ENCODE measurements around the gene SLC51A.
A peak's percentile ranks its signal among the peaks of the same experiment; 100 is the strongest.
"Not testable (repeated sequence)": the region's sequence is repeated elsewhere in the genome, so short reads cannot be mapped to it uniquely, and the experiment has no call there.

SLC51A gene

DNA sequence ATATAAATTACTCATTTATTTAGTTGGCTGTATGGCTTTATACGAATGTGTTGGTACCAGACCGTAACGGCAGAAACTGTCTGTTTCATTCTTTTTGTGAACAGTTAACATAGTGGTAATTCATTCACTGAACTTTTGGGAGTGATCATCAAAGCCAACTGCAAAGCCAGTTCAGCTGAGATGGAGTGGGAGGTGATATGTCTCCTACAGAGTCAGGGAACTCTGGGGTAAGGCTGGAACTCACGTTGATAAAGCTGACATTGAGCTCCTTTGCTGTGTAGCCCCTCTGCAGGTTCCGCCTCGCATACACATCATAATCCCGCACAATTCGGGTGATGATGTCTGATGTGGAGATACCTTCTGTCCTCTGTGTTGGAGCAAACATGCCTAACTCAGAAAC, 25.4 kb downstream of the SLC51A start:
- TF ChIP-seq, protein P1, sequence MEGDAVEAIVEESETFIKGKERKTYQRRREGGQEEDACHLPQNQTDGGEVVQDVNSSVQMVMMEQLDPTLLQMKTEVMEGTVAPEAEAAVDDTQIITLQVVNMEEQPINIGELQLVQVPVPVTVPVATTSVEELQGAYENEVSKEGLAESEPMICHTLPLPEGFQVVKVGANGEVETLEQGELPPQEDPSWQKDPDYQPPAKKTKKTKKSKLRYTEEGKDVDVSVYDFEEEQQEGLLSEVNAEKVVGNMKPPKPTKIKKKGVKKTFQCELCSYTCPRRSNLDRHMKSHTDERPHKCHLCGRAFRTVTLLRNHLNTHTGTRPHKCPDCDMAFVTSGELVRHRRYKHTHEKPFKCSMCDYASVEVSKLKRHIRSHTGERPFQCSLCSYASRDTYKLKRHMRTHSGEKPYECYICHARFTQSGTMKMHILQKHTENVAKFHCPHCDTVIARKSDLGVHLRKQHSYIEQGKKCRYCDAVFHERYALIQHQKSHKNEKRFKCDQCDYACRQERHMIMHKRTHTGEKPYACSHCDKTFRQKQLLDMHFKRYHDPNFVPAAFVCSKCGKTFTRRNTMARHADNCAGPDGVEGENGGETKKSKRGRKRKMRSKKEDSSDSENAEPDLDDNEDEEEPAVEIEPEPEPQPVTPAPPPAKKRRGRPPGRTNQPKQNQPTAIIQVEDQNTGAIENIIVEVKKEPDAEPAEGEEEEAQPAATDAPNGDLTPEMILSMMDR (IDR thresholded peaks at IDR 0.05; ENCODE audit: insufficient read depth, low read depth, low read length, missing control alignments): no peak
- no peak overlapping the region for H3K4me3 ChIP-seq (ENCODE audit: low read depth, low read length)
- no peak for DNase-seq (ENCODE audit: low read depth)

DNA sequence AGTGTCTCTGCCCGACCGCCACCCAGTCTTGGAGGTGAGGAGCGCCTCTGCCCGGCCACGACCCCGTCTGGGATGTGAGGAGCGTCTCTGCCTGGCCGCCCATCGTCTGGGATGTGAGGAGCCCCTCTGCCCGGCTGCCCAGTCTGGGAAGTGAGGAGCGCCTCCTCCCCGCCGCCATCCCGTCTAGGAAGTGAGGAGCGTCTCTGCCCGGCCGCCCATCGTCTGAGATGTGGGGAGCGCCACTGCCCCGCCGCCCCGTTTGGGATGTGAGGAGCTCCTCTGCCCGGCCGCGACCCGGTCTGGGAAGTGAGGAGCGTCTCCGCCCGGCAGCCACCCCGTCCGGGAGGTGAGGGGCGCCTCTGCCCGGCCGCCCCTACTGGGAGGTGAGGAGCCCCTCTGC, 27.8 kb downstream of the SLC51A start:
- H3K4me3 ChIP-seq (ENCODE audit: low read depth, low read length); DNase-seq (ENCODE audit: low read depth): not testable (repeated sequence)

DNA sequence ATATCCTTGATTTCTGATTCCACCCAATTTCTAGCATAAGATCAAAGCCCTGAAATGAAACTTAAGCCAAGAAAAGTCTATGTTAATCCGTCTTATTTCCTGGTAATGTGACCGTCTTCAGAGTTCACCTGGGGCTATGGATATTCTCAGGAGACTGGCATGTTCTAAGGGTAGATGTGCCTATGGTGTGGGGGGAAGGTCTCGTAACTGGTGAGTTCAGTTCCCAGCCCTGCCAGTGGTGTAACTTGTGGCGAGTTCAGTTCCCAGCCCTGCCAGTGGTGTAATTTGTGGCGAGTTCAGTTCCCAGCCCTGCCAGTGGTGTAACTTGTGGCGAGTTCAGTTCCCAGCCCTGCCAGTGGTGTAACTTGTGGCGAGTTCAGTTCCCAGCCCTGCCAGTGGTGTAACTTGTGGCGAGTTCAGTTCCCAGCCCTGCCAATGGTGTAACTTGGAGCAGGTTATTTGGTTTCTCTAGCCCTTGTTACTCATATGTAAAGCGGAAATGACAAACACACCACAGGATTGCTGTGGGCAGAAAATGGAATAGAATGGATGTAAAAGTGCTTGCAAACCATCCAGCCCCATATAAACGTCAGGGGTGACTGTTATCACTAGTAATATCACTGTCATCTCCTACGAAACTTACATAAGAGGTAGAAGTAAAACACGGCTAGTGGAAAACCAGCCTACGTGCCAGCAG, 30.4 kb downstream of the SLC51A start:
- no peak overlapping the region for H3K4me3 ChIP-seq (ENCODE audit: low read depth, low read length)
- DNase-seq (ENCODE audit: low read depth): no peak
- TF ChIP-seq, protein P1 (IDR thresholded peaks at IDR 0.05; ENCODE audit: insufficient read depth, low read depth, low read length, missing control alignments): no peak

DNA sequence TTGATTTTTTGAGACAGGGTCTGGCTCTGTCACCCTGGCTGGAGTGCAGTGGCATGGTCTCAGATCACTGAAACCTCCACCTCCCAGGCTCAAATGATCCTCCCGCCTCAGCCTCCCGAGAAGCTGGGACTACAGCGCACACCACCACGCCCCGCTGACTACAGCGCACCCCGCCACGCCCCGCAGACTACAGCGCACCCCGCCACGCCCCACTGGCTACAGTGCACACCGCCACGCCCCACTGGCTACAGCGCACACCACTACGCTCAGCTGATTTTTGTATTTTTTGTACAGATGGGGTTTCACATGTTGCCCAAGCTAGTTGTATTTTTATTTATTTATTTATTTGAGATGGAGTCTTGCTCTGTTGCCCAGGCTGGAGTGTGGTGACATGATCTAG, 35.6 kb downstream of the SLC51A start:
- DNase-seq (ENCODE audit: low read depth): peak; percentile 30
- H3K4me3 ChIP-seq (ENCODE audit: low read depth, low read length): no peak overlapping the region
- TF ChIP-seq, protein P1 (IDR thresholded peaks at IDR 0.05; ENCODE audit: insufficient read depth, low read depth, low read length, missing control alignments): no peak

DNA sequence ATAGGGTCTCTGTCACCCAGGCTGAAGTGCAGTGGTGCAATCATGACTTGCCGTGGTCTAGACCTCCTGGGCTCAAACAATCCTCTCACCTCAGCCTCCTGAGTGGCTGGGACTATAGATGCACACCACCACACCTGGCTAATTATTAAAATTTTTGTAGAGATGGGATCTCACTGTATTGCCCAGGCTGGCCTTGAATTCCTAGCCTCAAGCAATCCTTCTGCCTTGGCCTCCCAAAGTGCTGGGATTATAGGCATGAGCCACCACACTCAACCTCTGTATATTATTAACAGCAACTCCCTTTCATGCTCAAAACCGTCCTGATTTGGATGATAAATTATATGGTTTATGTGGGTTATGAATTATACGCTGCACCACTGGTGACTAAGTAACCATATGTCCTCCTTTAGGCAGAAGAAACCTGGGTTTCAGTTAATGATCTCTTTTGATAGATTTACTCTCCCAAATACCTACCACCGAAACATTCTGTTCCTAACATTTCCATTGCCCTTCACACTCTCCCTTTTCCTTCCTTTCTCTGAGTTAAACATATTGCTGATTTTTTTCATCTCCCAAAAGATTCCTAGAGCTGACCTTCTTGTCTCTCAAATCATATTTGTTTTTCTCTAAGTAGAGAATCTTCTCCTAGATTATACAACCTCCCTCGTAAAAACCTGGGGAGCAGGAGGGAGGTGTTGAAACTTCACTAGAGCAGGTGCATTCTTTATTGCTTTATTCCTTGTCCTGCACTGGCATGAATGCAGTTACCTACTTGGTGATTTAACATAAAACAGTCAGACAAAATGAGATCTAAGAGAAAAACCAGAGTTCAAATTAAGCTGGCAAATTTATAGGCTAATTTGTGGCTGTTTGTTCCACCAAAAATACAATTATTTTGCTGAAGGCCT, 38.3 kb downstream of the SLC51A start:
- no peak for DNase-seq (ENCODE audit: low read depth)
- no peak overlapping the region for H3K4me3 ChIP-seq (ENCODE audit: low read depth, low read length)
- TF ChIP-seq, protein P1 (IDR thresholded peaks at IDR 0.05; ENCODE audit: insufficient read depth, low read depth, low read length, missing control alignments): no peak

DNA sequence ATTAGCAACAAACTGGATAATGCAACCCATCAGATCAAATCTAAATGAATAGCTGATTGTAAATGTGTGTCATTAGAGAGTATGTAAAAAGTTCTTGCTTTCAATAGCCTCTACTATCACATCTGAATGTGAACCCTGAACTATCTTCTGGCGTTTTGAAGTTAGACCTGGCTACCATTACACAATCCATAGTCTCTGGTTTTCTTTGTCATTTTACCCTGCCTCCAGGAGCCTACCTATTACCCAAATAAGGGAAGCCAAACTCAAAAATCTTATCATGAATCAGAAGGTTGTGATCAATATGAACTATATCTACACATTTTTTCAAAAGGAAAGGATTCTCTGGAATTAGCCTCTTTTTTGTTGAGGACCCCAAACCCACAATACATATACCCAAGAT, 39.4 kb downstream of the SLC51A start:
- no peak for DNase-seq (ENCODE audit: low read depth)

DNA sequence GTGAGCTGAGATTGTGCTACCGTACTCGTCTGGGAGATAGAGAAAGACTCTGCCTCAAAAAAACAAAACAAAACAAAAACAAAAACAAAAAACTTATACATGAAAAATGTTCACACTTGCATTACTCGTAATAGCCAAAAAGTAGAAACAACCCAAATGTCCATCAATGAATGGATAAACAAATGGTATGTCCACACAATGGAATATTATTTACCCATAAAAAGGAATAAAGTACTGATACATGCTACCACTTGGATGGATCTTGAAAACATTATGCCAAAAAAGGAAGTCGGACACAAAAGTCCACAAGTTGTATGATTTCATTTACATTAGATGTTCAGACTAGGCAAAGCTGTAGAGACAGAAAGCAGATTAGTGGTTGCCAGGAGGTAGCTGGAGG, 44.5 kb downstream of the SLC51A start:
- no peak for DNase-seq (ENCODE audit: low read depth)
- no peak overlapping the region for H3K4me3 ChIP-seq (ENCODE audit: low read depth, low read length)
- TF ChIP-seq, protein P1 (IDR thresholded peaks at IDR 0.05; ENCODE audit: insufficient read depth, low read depth, low read length, missing control alignments): no peak

More for the DNA sequence above, 39.4 kb downstream of the SLC51A start:
- H3K4me3 ChIP-seq (ENCODE audit: low read depth, low read length): no peak overlapping the region
- TF ChIP-seq, protein P1 (IDR thresholded peaks at IDR 0.05; ENCODE audit: insufficient read depth, low read depth, low read length, missing control alignments): no peak
